ENCODE results near the gene PCF11.
"Not testable (repeated sequence)": the region's sequence is repeated elsewhere in the genome, so short reads cannot be mapped to it uniquely, and the experiment has no call there.

The PCF11 gene

DNA sequence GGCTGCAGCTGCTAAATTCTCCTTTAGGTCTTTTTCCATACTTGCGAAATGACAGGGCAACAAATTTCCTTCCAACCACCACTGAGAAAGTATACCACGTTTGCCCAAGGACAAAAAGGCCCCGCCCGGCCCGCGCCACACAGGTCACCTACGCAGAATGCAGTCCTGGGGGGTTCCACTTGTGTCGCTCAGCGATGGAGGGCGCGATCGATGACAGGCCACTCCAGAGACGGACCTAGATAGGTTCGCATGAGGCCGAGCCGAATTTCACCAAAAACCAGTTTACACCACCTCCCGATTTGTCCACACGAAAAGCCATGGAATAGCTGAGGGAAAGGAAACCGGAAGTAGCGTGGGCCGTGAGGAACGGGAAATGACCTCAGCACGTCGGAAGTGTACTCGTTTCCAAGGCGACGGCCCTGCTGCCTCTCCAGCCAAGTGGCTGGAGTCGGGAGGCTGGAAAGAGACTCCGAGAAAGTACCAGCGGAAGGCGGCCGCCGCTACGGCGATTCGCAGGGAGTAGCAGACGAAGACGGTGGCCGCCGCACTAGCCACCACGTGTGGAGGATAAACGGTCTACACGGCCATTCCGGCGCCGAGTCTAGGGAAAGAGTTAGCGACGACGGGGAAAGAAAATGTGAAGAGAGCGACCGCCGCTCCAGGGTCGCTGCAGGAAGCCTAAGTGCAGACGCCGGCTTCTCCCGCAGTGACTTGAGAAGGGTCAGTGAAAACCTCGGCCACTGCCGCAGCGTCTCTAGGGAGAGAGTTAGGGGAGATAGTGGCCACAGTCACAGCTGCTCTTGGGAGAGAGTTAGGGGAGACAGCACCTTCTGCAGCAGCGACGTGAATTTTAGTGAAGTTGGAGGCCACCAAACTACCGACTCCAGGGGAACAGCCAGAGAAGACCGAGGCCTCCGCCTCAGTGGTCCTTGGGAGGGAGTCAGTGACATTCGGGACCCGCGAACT lies 36.7 kb downstream of the PCF11 start, which contains the start of gene ANKRD42:
Gene ANKRD42 (plus strand): TSS at position 398 of the 966 bp plus-strand sequence. CDS start 959 bp downstream, outside the sequence.
- DNase-seq, result peak; percentile 77

GRCh38 chr11:83194281-83195142 lies 37.6 kb downstream of the PCF11 start:
- DNase-seq, result no peak

GRCh38 chr11:83195143-83195466 lies 38.2 kb downstream of the PCF11 start:
- no peak for DNase-seq

- DNase-seq, result no peak
These were observed 38.7 kb downstream of the PCF11 start for GRCh38 chr11:83195649-83196048.

DNA sequence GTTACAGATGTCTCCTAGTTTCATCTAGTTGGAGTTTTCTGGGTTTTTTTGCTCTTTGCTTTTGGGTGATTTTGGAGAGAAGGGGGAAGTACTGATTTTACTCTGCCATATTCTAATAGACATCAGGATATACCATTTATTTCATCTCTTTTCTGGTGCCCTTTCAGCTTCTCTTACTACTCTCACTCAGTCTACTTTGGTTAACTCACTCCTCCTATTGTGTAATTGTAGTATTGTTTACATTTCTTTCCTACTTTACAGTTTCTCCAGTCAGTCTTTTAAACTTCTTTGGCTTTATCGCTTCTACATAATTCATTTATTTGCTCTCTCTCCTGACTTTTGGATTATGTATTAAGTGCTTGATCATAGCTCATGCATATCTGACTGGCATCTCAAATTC lies 43.1 kb downstream of the PCF11 start:
- no peak for DNase-seq

DNA sequence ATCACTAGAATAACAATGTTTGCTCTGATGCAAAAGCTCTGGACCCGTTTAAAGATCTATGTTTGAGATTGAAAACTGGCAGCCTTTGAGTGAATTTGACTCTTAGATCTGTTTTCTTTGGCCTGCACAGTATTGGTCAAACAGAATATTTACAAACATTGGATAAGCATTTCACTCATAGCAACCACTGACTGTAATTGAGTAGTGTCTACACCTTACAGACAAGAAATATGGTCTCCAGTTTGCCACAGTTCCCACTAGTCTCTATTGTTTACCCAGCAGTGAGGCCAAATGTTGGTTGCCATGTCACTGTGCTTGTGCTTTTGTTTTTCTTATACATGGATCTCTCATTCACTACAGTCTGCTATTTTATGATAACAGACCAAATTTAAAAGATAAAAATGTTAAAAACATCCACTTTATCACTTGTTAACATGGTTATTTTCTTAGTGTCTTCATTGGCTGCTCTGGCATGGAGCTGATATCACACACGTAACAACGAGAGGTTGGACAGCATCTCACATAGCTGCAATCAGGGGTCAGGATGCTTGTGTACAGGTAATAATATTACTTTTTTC lies 48.8 kb downstream of the PCF11 start:
- no peak for DNase-seq

GRCh38 chr11:83206221-83206620 lies 49.3 kb downstream of the PCF11 start:
- DNase-seq, result no peak

- DNase-seq, result not testable (repeated sequence)
These were observed 49.9 kb downstream of the PCF11 start for GRCh38 chr11:83206771-83207382.

DNA sequence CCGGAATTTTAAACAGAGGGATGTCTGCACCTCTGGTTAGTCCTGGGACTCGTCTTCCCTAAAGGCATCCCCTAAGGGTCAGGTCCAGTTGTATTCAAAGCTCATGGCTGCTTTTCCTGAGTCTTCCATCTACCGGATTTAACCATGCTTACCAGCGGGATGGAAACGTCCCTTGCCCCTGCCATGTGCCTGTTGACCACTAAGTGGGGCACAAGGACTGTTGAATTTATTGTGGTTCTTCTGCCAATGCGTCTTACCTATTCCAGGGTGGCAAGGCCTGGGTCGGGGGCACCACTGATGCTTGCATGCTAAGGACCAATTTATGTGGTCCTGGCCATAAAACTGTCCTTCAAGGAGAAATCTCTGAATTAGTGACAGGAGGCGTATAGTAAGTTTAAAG lies 62.2 kb downstream of the PCF11 start:
- peak; percentile 4 for DNase-seq

GRCh38 chr11:83220260-83220659 lies 63.3 kb downstream of the PCF11 start:
- DNase-seq, result peak; percentile 1

DNA sequence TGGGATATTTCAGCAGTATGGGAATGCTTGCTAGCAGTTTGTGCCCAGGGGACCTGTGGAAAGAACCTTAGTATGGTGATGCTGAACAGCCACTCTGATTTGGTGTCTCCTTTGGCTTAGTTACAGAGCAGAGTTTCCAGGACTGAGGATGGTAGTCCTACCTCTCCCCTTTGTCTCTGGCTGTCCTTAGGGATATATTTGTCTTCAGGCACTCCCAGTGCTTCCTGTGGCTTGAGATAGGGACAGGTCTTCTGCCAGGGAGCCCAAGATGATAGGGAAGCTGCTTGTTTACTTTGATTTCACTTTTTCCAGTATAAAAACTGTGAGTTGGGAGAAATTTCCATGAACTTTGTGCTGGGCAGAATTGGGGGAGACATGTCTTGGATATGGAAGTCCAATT lies 64.8 kb downstream of the PCF11 start:
- DNase-seq, result no peak

- DNase-seq, result no peak
These were observed 65.6 kb downstream of the PCF11 start for GRCh38 chr11:83222499-83222898.

DNA sequence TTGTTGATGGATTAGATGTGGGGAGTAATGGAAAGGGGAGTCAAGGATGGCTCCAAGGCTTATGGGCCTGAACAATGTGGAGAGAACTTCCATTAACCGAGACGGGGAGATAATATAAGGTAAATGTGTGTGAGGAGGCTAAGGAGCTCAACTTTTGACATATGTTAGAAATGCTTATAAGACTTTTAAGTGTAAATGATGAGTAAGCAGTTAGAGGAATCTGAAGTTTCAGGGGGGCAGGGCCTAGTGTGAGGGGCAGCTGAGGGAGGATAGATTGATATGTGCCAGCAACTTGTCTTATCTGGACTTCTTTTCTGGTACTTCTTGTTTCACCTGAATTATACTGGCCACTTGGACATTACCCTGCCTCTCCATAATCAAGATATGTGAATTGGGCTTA lies 66.5 kb downstream of the PCF11 start:
- DNase-seq, result no peak

GRCh38 chr11:83235825-83236224 lies 78.9 kb downstream of the PCF11 start:
- no peak for DNase-seq
